LNCaP clone FGC (cell line): ENCODE data around the gene FUBP3.

ENCODE experiments used
- DNase-seq: peaks from one replicate; pipeline ENCODE4 v3.0.0-alpha.2; 2011; ENCODE audit warnings: low read depth
- H3K4me3 ChIP-seq: 2 replicates; pipeline ENCODE4 v1.5.1; 2011; ENCODE audit warnings: mild to moderate bottlenecking, low read depth, low read length, control low read depth
- CTCF ChIP-seq: IDR thresholded peaks from 2 replicates; pipeline ENCODE4 v1.5.1; 2012; ENCODE audit warnings: mild to moderate bottlenecking; ENCODE audit not compliant: control insufficient read depth, insufficient read depth; ENCODE audit errors: extremely low read depth

Gene FUBP3

GRCh38 chr9:130629443-130630070 lies 50.2 kb downstream of the FUBP3 start:
- no peak for TF ChIP-seq CTCF
- H3K4me3 ChIP-seq, result no peak overlapping the region

GRCh38 chr9:130630071-130630450 lies 50.7 kb downstream of the FUBP3 start:
- H3K4me3 ChIP-seq, result no peak overlapping the region
- no peak for DNase-seq
- no peak for TF ChIP-seq CTCF

More at GRCh38 chr9:130629443-130630070, 50.2 kb downstream of the FUBP3 start:
- no peak for DNase-seq

GRCh38 chr9:130630506-130631330 lies 51.3 kb downstream of the FUBP3 start:
- TF ChIP-seq CTCF, result no peak
- DNase-seq, result no peak
- no peak overlapping the region for H3K4me3 ChIP-seq

GRCh38 chr9:130631331-130632080 lies 52.1 kb downstream of the FUBP3 start:
- no peak overlapping the region for H3K4me3 ChIP-seq
- no peak for DNase-seq
- no peak for TF ChIP-seq CTCF

- no peak for DNase-seq
- H3K4me3 ChIP-seq, result no peak overlapping the region
- no peak for TF ChIP-seq CTCF
Measured at GRCh38 chr9:130632081-130632710, 52.8 kb downstream of the FUBP3 start.

GRCh38 chr9:130632841-130633240 lies 53.5 kb downstream of the FUBP3 start:
- no peak for TF ChIP-seq CTCF
- no peak for DNase-seq
- no peak overlapping the region for H3K4me3 ChIP-seq
